HG03280 (cell line): ENCODE data around the gene TCP10L.
"Not testable (repeated sequence)": the region's sequence is repeated elsewhere in the genome, so short reads cannot be mapped to it uniquely, and the experiment has no call there.

Experiments used
- ATAC-seq: cut with Tn5 transposase; IDR thresholded peaks from one replicate; pipeline ENCODE4 v1.9.1; 2021; ENCODE audit warnings: mild to moderate bottlenecking, moderate library complexity; ENCODE audit not compliant: unreplicated experiment

Gene TCP10L

DNA sequence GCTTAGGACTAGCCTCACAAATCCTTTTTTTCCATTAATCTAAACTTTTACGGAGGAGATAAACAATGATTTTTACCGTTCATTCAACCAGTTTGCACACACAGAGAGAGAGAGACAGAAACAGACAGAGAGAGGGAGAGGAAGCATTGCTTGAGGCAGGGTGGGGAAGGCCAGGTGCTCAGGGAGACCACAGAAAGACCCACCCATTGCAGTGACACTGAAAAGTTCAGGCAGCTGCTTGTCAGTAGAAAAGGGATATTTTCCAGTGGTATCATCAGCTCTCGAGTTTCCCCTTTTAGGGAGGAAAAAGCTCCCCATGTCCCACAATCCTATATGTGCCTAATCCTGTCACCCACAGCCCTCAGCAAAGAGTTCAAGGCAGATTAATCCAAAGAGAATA is 27.2 kb downstream of the TCP10L start:
- ATAC-seq: no peak

DNA sequence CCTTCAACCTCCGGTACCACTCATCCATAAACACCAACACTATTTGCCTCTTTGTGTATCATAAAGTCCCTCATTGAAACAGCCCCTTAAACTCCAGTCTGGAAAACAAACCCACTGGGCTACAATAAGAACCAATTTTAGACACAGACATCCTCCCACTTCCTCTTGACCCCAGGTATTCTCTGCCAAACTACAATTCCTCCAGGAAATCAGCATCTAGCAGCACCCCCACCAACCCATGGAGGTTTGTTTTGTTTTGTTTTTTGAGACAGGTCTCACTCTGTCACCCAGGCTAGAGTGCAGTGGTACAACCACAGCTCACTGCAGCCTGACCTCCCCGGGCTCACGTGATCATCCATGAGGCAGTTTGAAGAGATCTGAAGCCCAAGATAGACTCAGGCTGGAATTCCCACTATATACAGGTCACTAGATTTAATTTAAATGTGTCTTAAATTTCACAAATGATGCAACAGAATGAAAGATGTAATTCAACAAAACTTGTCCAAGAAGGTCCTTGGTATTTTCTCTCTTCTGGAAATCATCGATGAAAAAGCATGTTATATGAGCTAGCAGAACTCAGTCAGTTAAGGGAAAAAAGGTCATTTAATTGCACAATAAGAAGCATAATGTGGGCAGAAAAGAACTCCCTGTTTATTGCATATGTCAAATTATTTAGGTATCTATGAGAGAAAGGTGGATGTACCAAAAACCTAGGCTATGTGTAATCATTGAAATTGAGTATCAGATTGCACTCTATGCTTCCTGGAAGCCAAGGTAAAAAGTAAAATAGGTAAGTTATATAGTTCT is 30.3 kb downstream of the TCP10L start:
- ATAC-seq: no peak

DNA sequence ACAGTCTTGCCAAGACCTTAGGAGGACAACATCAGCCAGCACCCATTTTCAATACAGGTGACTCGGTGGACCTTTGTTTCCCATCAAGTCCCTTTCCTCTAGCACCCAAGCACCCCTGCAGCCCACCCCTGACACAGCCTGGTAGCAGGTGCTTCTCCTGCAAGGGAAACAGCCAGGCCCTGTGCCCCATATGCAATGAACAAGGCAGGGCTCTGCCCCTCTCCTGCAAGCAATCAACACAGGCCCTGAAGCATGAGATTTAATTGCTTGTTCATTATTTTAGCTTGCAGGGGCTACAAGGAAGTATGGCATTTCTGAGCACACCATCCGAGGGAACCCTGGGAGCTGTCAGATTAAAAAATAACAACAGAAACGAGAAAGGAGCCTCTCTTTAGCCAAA is 35.4 kb downstream of the TCP10L start:
- no peak for ATAC-seq

GRCh38 chr21:32549440-32549839 is 35.9 kb downstream of the TCP10L start:
- no peak for ATAC-seq

DNA sequence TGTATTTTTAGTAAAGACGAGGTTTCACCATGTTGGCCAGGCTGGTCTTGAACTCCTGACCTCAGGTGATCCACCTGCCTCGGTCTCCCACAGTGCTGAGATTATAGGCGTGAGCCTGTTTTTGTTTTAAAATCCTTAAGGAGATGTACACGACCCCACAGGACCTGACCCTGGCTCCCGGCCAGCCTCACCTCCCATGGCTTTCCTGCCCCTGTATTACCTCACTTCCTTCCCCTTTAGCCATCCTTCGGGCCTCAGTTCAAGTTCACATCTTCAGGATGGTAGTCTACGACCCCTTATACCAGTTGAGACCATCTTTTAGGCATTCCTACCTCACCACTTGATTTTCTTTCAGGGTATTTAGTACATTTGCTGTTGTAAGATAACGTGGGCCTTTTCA is 36.3 kb downstream of the TCP10L start:
- no peak for ATAC-seq

- ATAC-seq: no peak
Measured at GRCh38 chr21:32547018-32547417, 38.3 kb downstream of the TCP10L start.

GRCh38 chr21:32545948-32546441 is 39.3 kb downstream of the TCP10L start:
- no peak for ATAC-seq

DNA sequence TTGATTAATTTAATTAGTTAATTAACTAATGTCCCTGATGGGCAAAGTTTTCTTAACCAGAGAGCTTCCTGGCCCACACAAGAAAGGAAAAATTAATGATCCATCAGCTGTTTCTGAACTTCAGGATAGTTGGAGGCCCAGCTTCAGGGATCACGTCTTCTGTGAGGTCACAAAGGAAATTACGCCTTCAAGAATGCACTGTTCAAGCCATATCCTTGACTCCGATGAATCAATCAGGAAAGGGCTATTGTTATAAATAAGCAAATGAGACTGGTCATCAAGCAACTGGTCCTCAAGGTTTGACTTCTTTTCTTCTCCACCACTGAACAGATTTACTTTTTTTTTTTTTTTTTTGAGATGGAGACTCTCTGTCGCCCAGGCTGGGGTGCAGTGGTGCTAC is 40.6 kb downstream of the TCP10L start:
- no peak for ATAC-seq

DNA sequence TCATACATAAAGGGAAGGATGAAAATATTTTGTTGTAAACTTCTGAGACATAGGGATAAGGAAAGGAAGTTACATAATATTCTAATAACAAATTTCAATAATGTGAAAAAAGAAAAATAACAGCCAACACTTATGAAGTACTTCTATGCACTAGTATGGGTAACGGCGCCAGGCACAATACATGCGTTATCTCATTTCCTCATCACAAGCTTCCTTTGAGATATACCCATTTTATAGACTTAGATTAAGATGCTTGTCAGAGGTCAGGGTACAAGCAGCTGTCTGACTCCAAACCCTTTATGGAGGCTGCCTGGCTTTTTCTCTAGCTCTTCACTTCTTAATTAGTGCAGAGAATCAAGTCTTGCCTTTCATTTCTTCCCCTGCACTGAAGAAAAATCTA is 41.3 kb downstream of the TCP10L start:
- no peak for ATAC-seq

DNA sequence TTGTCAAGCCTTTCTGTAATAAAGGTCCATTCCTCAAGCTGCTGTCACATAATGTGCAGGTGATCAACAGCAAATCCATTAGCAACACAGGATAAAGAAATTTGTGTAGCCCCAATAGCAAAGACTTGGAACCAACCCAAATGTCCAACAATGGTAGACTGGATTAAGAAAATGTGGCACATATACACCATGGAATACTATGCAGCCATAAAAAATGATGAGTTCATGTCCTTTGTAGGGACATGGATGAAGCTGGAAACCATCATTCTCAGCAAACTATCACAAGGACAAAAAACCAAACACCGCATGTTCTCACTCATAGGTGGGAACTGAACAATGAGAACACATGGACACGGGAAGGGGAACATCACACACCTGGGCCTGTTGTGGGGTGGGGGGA is 42.3 kb downstream of the TCP10L start:
- not testable (repeated sequence) for ATAC-seq

- no peak for ATAC-seq
Measured at GRCh38 chr21:32539378-32539777, 45.9 kb downstream of the TCP10L start.

DNA sequence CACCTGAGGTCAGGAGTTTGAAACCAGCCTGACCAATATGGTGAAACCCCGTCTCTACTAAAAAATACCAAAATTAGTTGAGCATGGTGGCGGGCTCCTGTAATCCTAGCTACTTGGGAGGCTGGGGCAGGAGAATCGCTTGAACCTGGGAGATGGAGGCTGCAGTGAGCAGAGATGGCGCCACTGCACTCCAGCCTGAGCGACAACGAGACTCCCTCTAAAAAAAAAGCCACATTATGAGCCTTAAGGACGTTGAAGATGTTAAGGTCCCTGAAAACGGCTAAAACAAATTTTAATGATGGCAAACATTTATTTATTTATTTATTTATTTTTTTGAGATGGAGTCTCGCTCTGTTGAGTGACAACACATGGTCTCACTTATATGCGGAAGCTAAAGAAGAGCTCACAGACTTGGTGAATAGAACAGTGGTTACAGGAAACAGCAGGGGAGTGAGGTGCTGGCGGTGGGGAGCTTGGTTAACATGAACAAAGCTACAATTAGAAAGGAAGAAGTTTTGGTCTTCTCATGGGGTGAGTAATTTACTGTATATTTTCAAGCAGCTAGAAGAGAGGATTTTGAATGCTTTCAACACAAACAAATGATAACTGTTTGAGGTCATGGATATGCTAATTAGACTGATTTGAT is 47.1 kb downstream of the TCP10L start:
- ATAC-seq: no peak

GRCh38 chr21:32537569-32537881 is 47.8 kb downstream of the TCP10L start:
- ATAC-seq: no peak

- no peak for ATAC-seq
Measured at GRCh38 chr21:32535612-32536011, 49.7 kb downstream of the TCP10L start.

DNA sequence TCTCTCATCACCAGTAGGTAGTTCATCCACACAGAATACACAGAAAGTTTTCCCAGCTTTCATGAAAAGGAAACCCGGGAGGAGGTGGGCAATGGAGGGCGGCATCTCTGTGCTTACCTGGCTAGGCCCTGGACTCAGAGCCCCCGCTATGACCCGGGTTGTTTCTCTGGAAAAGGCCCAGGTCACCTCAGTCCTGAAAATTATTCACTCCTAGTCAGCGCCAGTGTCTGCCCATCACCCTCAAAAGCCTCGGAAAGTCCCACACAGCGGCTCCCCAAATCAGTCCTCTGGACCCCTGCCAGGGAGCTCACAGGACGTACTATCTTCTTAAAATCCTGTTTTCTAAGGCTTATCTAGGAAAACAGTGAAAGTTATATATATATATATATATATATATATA is 51.2 kb downstream of the TCP10L start:
- ATAC-seq: no peak

GRCh38 chr21:32533611-32534010 is 51.7 kb downstream of the TCP10L start:
- no peak for ATAC-seq

DNA sequence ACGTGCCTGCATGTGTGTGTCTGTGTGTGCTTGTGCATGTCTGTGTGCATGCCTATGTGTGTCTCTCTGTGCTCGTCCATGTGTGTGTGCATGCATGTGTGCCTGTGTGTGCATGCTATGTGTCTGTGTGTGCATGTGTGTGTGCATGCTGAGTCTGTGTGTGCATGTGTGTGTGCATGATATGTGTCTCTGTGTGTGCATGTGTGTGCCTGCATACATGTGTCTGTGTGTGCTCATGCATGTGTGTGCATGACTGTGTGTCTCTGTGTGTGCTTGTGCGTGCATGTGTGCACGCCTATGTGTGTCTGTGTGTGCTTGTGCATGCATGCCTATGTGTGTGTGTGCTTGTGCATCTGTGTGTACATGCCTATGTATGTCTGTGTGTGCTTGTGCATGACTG is 52.3 kb downstream of the TCP10L start:
- no peak for ATAC-seq

GRCh38 chr21:32532636-32533035 is 52.7 kb downstream of the TCP10L start:
- ATAC-seq: no peak

DNA sequence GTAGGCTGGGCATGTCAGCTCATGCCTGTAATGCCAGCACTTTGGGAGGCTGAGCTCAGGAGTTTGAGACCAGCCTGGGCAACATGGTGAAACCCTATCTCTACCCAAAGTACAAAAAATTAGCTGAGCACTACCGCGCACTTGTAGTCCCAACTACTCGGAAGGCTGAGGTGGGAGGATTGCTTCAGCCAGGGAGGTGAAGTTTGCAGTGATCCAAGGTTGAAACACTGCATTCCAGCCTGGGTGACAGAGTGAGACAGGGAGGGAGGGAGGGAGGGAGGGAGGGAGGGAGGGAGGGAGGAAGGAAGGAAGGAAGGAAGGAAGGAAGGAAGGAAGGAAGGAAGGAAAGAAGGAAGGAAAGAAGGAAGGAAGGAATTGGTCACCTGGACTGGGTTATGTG is 53.8 kb downstream of the TCP10L start:
- not testable (repeated sequence) for ATAC-seq

DNA sequence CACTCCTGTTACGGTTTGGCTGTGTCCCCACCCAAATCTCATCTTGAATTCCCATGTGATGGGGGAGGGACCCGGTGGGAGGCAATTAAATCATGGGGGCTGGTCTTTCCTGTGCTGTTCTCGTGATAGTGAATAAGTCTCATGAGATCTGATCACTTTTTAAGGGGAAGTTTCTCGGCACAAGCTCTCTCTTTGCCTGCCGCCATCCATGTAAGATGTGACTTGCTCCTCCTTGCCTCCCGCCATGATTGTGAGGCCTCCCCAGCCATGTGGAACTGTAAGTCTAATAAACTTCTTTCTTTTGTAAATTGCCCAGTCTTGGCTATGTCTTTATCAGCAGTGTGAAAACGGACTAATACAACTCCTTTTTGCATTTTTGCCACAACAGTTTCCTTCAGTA is 54.5 kb downstream of the TCP10L start:
- not testable (repeated sequence) for ATAC-seq

GRCh38 chr21:32529679-32530078 is 55.6 kb downstream of the TCP10L start:
- no peak for ATAC-seq

DNA sequence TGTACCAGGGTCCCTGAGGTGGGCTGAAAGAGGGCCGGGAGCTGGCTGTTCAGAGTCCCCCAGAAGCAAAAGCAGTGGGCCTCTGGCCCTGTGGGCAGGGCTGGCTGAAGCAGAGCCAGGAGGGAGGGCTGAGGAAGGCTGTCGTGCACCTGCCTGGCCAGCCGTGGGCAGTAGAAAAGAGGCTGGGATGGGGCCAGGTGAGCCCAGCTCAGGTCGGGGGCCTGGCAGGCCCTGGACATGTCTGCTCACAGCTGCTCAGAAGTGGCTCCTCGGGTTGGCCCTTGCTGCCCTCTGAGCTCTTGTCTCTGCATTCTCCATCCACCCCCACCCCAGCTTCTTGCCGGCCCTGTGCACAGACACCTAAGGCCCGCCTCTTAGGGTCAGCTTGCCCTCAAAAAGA is 60.0 kb downstream of the TCP10L start:
- no peak for ATAC-seq
